H1 (cell line): ENCODE results near the gene HOXD11. TPM values are rescaled to one million over a fixed set of nuclear protein-coding genes. Genes with fewer than 3 reads are reported as not detected.
A peak's percentile ranks its signal among the peaks of the same experiment; 100 is the strongest.

ENCODE experiments used
- CTCF ChIA-PET: fragments of 300-600 bp; sonication (Branson Sonifier 250); formaldehyde crosslinking; loops from one replicate; lab custom pipeline; 2021; ENCODE audit not compliant: partially characterized antibody; lab: Charles Lee
- POLR2A ChIA-PET: fragments of 300-600 bp; sonication (Branson Sonifier 250); formaldehyde crosslinking; loops from one replicate; lab custom pipeline; 2021; ENCODE audit warnings: inconsistent platforms; ENCODE audit not compliant: partially characterized antibody; lab: Charles Lee
- DNase-seq, 2 experiments: peaks; one replicate each; pipeline versions ENCODE4 v3.0.0 to v3.0.0-alpha.2; 2010 to 2022; ENCODE audit warnings: low spot score in 2 of 2, low read depth in 1 of 2, mixed read lengths in 1 of 2
- FAIRE-seq: peaks from 2 replicates; lab custom pipeline; 2011; peaks lifted over from hg19 to GRCh38; lab: Jason Lieb, UNC
- H2AFZ ChIP-seq: 2 replicates; pipeline ENCODE4 v1.8.1; 2012; ENCODE audit warnings: low read length, inconsistent platforms
- H2AK5ac ChIP-seq: 2 replicates; pipeline ENCODE4 v1.6.1; 2013; ENCODE audit warnings: low read depth, low read length
- H2BK120ac ChIP-seq: replicated peaks from 2 replicates; pipeline ENCODE3; 2013; ENCODE audit warnings: low read depth, low read length, inconsistent platforms
- H2BK12ac ChIP-seq: 2 replicates; pipeline ENCODE4 v1.6.1; 2013; ENCODE audit warnings: low read depth, low read length
- H2BK15ac ChIP-seq: 2 replicates; pipeline ENCODE4 v1.6.1; 2013; ENCODE audit warnings: low read length
- H2BK20ac ChIP-seq: 2 replicates; pipeline ENCODE4 v1.6.1; 2013; ENCODE audit warnings: low read length
- H2BK5ac ChIP-seq: 2 replicates; pipeline ENCODE4 v1.6.1; 2013; ENCODE audit warnings: low read depth, low read length
- H3K14ac ChIP-seq: 2 replicates; pipeline ENCODE4 v1.6.1; 2013; ENCODE audit warnings: inconsistent platforms; ENCODE audit not compliant: insufficient read length
- H3K18ac ChIP-seq: 2 replicates; pipeline ENCODE4 v1.6.1; 2013; ENCODE audit warnings: low read length; ENCODE audit errors: extremely low read depth
- H3K23ac ChIP-seq: 2 replicates; pipeline ENCODE4 v1.6.1; 2013; ENCODE audit warnings: inconsistent platforms; ENCODE audit not compliant: insufficient read length
- H3K23me2 ChIP-seq: 2 replicates; pipeline ENCODE4 v1.6.1; 2013; ENCODE audit warnings: low read depth, low read length
- H3K27ac ChIP-seq: 2 replicates; pipeline ENCODE4 v1.6.1; 2011; ENCODE audit warnings: low read depth, low read length, inconsistent platforms
- H3K27me3 ChIP-seq, 4 experiments: replicated peaks in 1 of 4; 1 replicate in 1 of 4; 2 replicates in 3 of 4; pipeline versions ENCODE4 v1.6.1 to v1.8.1; 2011 to 2013; ENCODE audit warnings: low read length in 3 of 4, mild to moderate bottlenecking in 3 of 4, inconsistent platforms in 2 of 4, mixed read lengths in 2 of 4, moderate library complexity in 1 of 4; ENCODE audit not compliant: control insufficient read depth in 3 of 4, insufficient read depth in 3 of 4; ENCODE audit errors: extremely low read depth in 1 of 4
- H3K36me3 ChIP-seq, 4 experiments: 2 replicates each; pipeline versions ENCODE4 v1.6.1 to v1.8.1; 2011 to 2013; ENCODE audit warnings: mild to moderate bottlenecking in 4 of 4, low read length in 3 of 4, moderate library complexity in 2 of 4, control low read depth in 1 of 4, inconsistent platforms in 1 of 4; ENCODE audit not compliant: insufficient read depth in 4 of 4, control insufficient read depth in 2 of 4
- H3K4ac ChIP-seq: replicated peaks from 2 replicates; pipeline ENCODE3; 2013; ENCODE audit warnings: low read length, low read depth, mixed read lengths, inconsistent platforms; ENCODE audit not compliant: insufficient read length
- H3K4me1 ChIP-seq, 4 experiments: replicated peaks in 1 of 4; 1 replicate in 1 of 4; 2 replicates in 3 of 4; pipeline versions ENCODE4 v1.6.1 to v1.8.1; 2011 to 2013; ENCODE audit warnings: low read length in 3 of 4, inconsistent platforms in 2 of 4, mixed read lengths in 1 of 4; ENCODE audit not compliant: insufficient read depth in 4 of 4, control insufficient read depth in 3 of 4
- H3K4me2 ChIP-seq, 2 experiments: 2 replicates each; pipeline versions ENCODE4 v1.6.1 to v1.8.1; 2011 to 2013; ENCODE audit warnings: low read depth in 2 of 2, low read length in 2 of 2, control low read depth in 1 of 2, inconsistent platforms in 1 of 2, mild to moderate bottlenecking in 1 of 2; ENCODE audit not compliant: insufficient read depth in 1 of 2
- H3K4me3 ChIP-seq, 4 experiments: fragments of 200-600, 300-600 bp in 1 of 4; sonication (generic), shearing (Covaris generic), sonication (Bioruptor Twin) in 1 of 4; 2 replicates each; pipeline versions ENCODE4 v1.5.1 to v1.8.1; 2011 to 2016; ENCODE audit warnings: low read length in 4 of 4, low read depth in 3 of 4, control low read depth in 2 of 4, inconsistent platforms in 2 of 4, mild to moderate bottlenecking in 2 of 4, mixed read lengths in 1 of 4, moderate library complexity in 1 of 4; ENCODE audit not compliant: insufficient read depth in 2 of 4; ENCODE audit errors: extremely low read depth in 1 of 4
- H3K56ac ChIP-seq: replicated peaks from 2 replicates; pipeline ENCODE3; 2013; ENCODE audit warnings: low read depth, mild to moderate bottlenecking, mixed read lengths, low read length, inconsistent platforms; ENCODE audit not compliant: insufficient read length
- H3K79me1 ChIP-seq: 2 replicates; pipeline ENCODE4 v1.6.1; 2013; ENCODE audit warnings: low read depth, low read length, control low read depth
- H3K79me2 ChIP-seq, 2 experiments: 2 replicates each; pipeline versions ENCODE4 v1.6.1 to v1.8.1; 2012 to 2013; ENCODE audit warnings: low read length in 2 of 2, mild to moderate bottlenecking in 2 of 2, inconsistent platforms in 1 of 2; ENCODE audit not compliant: insufficient read depth in 2 of 2, control insufficient read depth in 1 of 2
- H3K9ac ChIP-seq, 4 experiments: replicated peaks in 1 of 4; 1 replicate in 1 of 4; 2 replicates in 3 of 4; pipeline versions ENCODE4 v1.6.1 to v1.8.1; 2011 to 2013; ENCODE audit warnings: low read depth in 3 of 4, low read length in 3 of 4, control low read depth in 2 of 4, mild to moderate bottlenecking in 2 of 4, moderate library complexity in 2 of 4, inconsistent platforms in 1 of 4; ENCODE audit errors: extremely low read depth in 1 of 4
- H3K9me3 ChIP-seq, 2 experiments: 2 replicates each; pipeline versions ENCODE4 v1.6.1 to v1.8.1; 2012 to 2013; ENCODE audit warnings: mild to moderate bottlenecking in 2 of 2, moderate library complexity in 2 of 2, control low read depth in 1 of 2, inconsistent platforms in 1 of 2, low read depth in 1 of 2, low read length in 1 of 2, mixed read lengths in 1 of 2; ENCODE audit not compliant: insufficient read depth in 2 of 2
- H4K20me1 ChIP-seq, 2 experiments: replicated peaks in 1 of 2; 2 replicates each; pipeline versions ENCODE3 to v1.8.1; 2011 to 2013; ENCODE audit warnings: inconsistent platforms in 2 of 2, low read length in 2 of 2, mild to moderate bottlenecking in 1 of 2; ENCODE audit not compliant: insufficient read depth in 2 of 2, control insufficient read depth in 1 of 2
- H4K5ac ChIP-seq: 2 replicates; pipeline ENCODE4 v1.6.1; 2013; ENCODE audit warnings: low read length, low read depth, mixed read lengths, inconsistent platforms; ENCODE audit not compliant: insufficient read length
- H4K8ac ChIP-seq: 2 replicates; pipeline ENCODE4 v1.8.0; 2013; ENCODE audit warnings: mild to moderate bottlenecking, moderate library complexity, low read length, inconsistent platforms; ENCODE audit not compliant: insufficient read depth; ENCODE audit errors: extremely low read depth
- H4K91ac ChIP-seq: replicated peaks from 2 replicates; pipeline ENCODE3; 2013; ENCODE audit warnings: low read length, mixed read lengths, inconsistent platforms; ENCODE audit not compliant: insufficient read length
- CBX8 ChIP-seq: fragments of 300-800, 300-1000 bp; sonication (generic); IDR thresholded peaks from 2 replicates; pipeline ENCODE4 v1.7.1; 2016; ENCODE audit warnings: low read depth, low read length, borderline replicate concordance
- GABPA ChIP-seq: IDR thresholded peaks from 2 replicates; pipeline ENCODE4 v1.6.1; 2011; ENCODE audit warnings: mild to moderate bottlenecking, low read length, moderate library complexity, borderline replicate concordance; ENCODE audit not compliant: insufficient read depth
- KDM4A ChIP-seq: IDR thresholded peaks from one replicate; pipeline ENCODE4 v1.7.1; 2012; ENCODE audit warnings: low read depth, mild to moderate bottlenecking, moderate library complexity, low read length, inconsistent platforms; ENCODE audit not compliant: severe bottlenecking
- NANOG ChIP-seq: IDR thresholded peaks from 2 replicates; pipeline ENCODE4 v1.6.1; 2011; ENCODE audit warnings: low read length, low read depth, mild to moderate bottlenecking, inconsistent platforms; ENCODE audit not compliant: insufficient read depth, poor library complexity, severe bottlenecking
- RNF2 ChIP-seq: fragments of 200-900, 300-1000 bp; sonication (generic); IDR thresholded peaks from 2 replicates; pipeline ENCODE4 v1.7.1; 2016; ENCODE audit warnings: borderline replicate concordance, low read depth, mild to moderate bottlenecking, antibody characterized with exemption, low read length; ENCODE audit not compliant: poor library complexity, severe bottlenecking; ENCODE audit errors: missing control alignments
- SIX5 ChIP-seq: IDR thresholded peaks from 2 replicates; pipeline ENCODE4 v1.6.1; 2011; ENCODE audit warnings: mild to moderate bottlenecking, low read depth, low read length
- SUZ12 ChIP-seq: fragments of 200-600 bp; sonication (generic); IDR thresholded peaks from 2 replicates; pipeline ENCODE4 v1.6.1; 2012; ENCODE audit warnings: mild to moderate bottlenecking, inconsistent platforms, low read length, moderate library complexity, mixed read lengths
- USF2 ChIP-seq: IDR thresholded peaks from 2 replicates; pipeline ENCODE4 v1.6.1; 2011; ENCODE audit warnings: low read length, improper control_type of control experiment
- YY1 ChIP-seq: IDR thresholded peaks from 2 replicates; pipeline ENCODE4 v1.6.1; 2011; ENCODE audit warnings: low read depth, mild to moderate bottlenecking, low read length
- WGBS, 2 experiments: shearing (Covaris generic) in 1 of 2; methylation state at CpG; one replicate each; pipeline versions ENCODE4 v1.1.6 to v1.1.7; 2013 to 2015; ENCODE audit warnings: low lambda C conversion rate in 2 of 2, mixed read lengths in 2 of 2, inconsistent platforms in 1 of 2, low coverage in 1 of 2, missing lambda C conversion rate in 1 of 2; ENCODE audit not compliant: insufficient replicate concordance in 2 of 2, insufficient coverage in 1 of 2, insufficient read length in 1 of 2; ENCODE audit errors: extremely low coverage in 1 of 2, missing lambda C conversion rate in 1 of 2; 5-methylcytosine and 5-hydroxymethylcytosine counted together
- polyA plus RNA-seq, 7 experiments: library from polyadenylated mRNA; depleted of rRNA in 3 of 7; stranded (reverse) in 5 of 7; unstranded in 2 of 7; fragments of >200 nt in 5 of 7; fragments of 200-250 nt in 2 of 7; gene quantifications; 1 replicate in 5 of 7; 2 replicates in 1 of 7; 4 replicates in 1 of 7; pipeline versions ENCODE4 v1.2.1 to v1.2.3, GENCODE V29; 2011 to 2013; ENCODE audit warnings: missing spikeins in 2 of 7, mixed read lengths in 2 of 7
- total RNA-seq: library from RNA; stranded (reverse); fragmentation: NEBNext Ultra II Directional; extraction: Animal tissue kit (Norgen Biotek cat#: 25700); gene quantifications from 2 replicates; pipeline ENCODE4 v1.2.1, GENCODE V29; 2021

HOXD11 gene
- total and polyA plus RNA-seq, 2 of the 8 experiments (the other 6 are each of a cell fraction or from before 2014, with no cell fraction given) = not detected

DNA sequence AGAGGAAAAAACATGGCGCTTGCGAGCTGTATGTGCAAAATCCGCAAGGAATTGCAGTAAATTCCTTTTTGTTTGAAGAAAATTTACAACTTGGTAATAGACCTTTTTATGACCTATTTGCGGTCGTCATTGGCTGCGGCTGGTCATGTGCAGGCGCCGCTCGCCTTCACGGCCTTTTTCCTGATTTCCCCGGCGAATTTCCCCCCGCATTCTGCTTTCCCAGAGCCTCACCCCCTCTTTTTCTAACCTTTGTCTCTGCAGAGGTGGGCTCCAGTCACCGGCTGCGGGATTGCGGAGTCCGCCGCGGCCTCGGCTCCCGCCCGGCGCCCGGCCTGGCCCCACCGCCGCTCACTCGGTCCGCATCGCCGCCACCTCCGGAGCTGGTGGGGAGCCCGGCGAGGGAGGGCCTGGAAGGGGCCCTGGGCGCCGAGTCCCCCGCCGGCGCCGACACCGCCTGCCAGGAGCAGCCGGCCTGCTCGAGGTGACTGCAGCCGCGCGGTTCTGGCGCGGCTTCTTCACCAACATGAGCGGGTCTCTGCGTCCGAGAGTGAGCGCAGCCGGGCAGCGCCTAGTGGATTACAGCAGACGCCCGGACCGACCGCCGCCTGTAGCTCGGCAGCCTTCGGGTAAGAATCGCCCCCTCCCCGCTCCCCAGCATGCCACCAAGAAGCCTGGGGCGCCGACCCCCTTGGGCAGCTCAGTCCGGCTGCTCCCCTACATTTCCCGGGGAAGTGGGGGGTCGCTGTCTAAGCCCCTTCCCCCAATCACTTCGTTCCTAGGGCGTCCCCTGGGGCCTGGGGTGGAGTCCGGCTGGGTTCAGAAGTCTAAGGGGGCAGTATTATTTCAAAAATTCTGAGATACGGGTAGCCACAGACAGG lies 29.5 kb downstream of the HOXD11 start:
- POLR2A ChIA-PET = no interaction called here
- Histone ChIP-seq H2BK120ac (no peak overlapping the region), H4K5ac (no peak overlapping the region), H2BK20ac (no peak overlapping the region), H3K79me2 (no peaks in the 10 kb centered on the region), H2AK5ac (no peak overlapping the region), H3K27ac (no peak overlapping the region), H3K23ac (no peak overlapping the region), H3K4me2 (peak overlapping the region; percentile 67 to 68), H2BK12ac (no peak overlapping the region), H4K91ac (no peak overlapping the region), H3K27me3 (peaks cover 85 to 100% (median 96%) of the 10 kb centered on the region in 4 experiments), H3K4me3 (peak overlapping the region; percentile 20 to 59 (median 24); a peak in 7 of 8 replicates), H3K9ac (no peak overlapping the region), H3K4me1 (peaks cover 0 to 9% (median 4%) of the 10 kb centered on the region in 4 experiments; a peak in 5 of 7 replicates), H3K36me3 (peaks cover 0 to 12% (median 0%) of the 10 kb centered on the region in 4 experiments; a peak in 1 of 8 replicates), H3K9me3 (no peaks in the 10 kb centered on the region), H3K18ac (no peak overlapping the region), H4K20me1 (peaks cover 6 to 30% of the 10 kb centered on the region in 2 experiments), H3K56ac (no peak overlapping the region), H4K8ac (no peak overlapping the region; the same call in 1 of the 2 replicates), H3K79me1 (no peaks in the 10 kb centered on the region), H3K23me2 (peaks cover 3% of the 10 kb centered on the region; the same call in 1 of the 2 replicates), H3K4ac (no peak overlapping the region), H3K14ac (no peak overlapping the region), H2AFZ (no peak overlapping the region), H2BK5ac (no peak overlapping the region), H2BK15ac (no peak overlapping the region)
- CTCF ChIA-PET = interaction anchor here (0.6 to 10.0 kb wide), 11 partner anchors 10 to 718 kb away, joined by 3 to 111 read pairs (median 4); no protein-coding TSS in a partner anchor
- DNase-seq (peak in 1 of 2 experiments; percentile 68), FAIRE-seq (no peak)
- 3% methylated on average over 46 of the region's 71 CpGs; no CpG with 5 or more reads in 1 of the 2 experiments for WGBS, 2 experiments
- TF ChIP-seq SUZ12 = peak; percentile 97
- peak; percentile 40; the same call in 1 of the 2 replicates for TF ChIP-seq YY1
- peak; percentile 85 for TF ChIP-seq RNF2
- TF ChIP-seq USF2 = peak; percentile 45; the same call in 1 of the 2 replicates
- TF ChIP-seq NANOG = no peak
- TF ChIP-seq CBX8 = peak; percentile 60; the same call in 1 of the 2 replicates
- TF ChIP-seq SIX5 = no peak
- TF ChIP-seq KDM4A = peak; percentile 51
- TF ChIP-seq GABPA = no peak
